ENCODE results near the gene PDE9A. TPM values are rescaled to one million over a fixed set of nuclear protein-coding genes. Genes with fewer than 3 reads are reported as not detected.
"Not testable (repeated sequence)": the region's sequence is repeated elsewhere in the genome, so short reads cannot be mapped to it uniquely, and the experiment has no call there.

Gene PDE9A
- total RNA-seq, 5 donors from 2014 or later (not counting 1 experiment from before 2014, with no cell fraction given): 11.5 to 18.3 (median 16.1) TPM

DNA sequence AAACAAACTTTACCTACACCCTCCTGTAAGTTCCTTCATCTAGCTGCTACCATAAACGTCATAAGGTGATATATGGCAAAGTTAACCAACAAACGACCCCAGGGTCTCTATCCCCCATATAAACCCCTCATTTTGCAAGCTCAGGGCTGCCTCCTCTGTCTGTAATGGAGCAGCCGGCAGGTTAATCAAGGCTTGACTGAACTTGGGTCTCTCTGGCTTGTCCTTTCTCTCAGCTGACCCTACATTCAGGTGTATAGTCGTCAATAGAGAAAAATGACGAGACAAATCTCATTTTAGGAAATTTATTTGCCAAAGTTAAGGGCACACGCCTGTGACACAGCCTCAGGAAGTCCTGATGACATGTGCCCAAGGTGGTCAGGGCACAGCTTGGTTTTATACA lies 158.5 kb downstream of the PDE9A start:
- Mint-ChIP-seq H3K36me3 (no peaks in the 10 kb centered on the region), H3K27ac (no peak overlapping the region), H3K4me1 (peaks cover 0 to 1% (median 0%) of the 10 kb centered on the region in 3 donors), H3K4me3 (no peak overlapping the region), H3K9me3 (no peaks in the 10 kb centered on the region), H3K27me3 (peaks cover 0 to 2% of the 10 kb centered on the region in 2 donors)
- 50% methylated on average over 1 of the region's 6 CpGs for WGBS (ENCODE audit: insufficient coverage)
- H3K27me3 ChIP-seq (replicated peaks in 1 of 2; ENCODE audit: control insufficient read depth in 2 of 2, extremely low read depth in 1 of 2, insufficient read depth in 2 of 2, low read length in 1 of 2): peaks cover 0 to 9% of the 10 kb centered on the region in 2 experiments
- POLR2A ChIA-PET: no interaction called here
- H3K4me1 ChIP-seq (ENCODE audit: control insufficient read depth in 1 of 2, extremely low read depth in 1 of 2, insufficient read depth in 2 of 2, low read length in 2 of 2): no peaks in the 10 kb centered on the region
- CTCF ChIA-PET: no interaction called here
- no peak overlapping the region for H3K4me3 ChIP-seq (ENCODE audit: control insufficient read depth in 1 of 2, extremely low read depth in 1 of 2, low read length in 1 of 2)
- ATAC-seq (replicated peaks in 1 of 4) (no peak), DNase-seq (no peak)
- H3K36me3 ChIP-seq (ENCODE audit: control insufficient read depth in 2 of 2, extremely low read depth in 1 of 2, insufficient read depth in 1 of 2, low read length in 1 of 2): no peaks in the 10 kb centered on the region
- H3K27ac ChIP-seq (ENCODE audit: low read length): no peak overlapping the region
- no peaks in the 10 kb centered on the region for H3K9me3 ChIP-seq

DNA sequence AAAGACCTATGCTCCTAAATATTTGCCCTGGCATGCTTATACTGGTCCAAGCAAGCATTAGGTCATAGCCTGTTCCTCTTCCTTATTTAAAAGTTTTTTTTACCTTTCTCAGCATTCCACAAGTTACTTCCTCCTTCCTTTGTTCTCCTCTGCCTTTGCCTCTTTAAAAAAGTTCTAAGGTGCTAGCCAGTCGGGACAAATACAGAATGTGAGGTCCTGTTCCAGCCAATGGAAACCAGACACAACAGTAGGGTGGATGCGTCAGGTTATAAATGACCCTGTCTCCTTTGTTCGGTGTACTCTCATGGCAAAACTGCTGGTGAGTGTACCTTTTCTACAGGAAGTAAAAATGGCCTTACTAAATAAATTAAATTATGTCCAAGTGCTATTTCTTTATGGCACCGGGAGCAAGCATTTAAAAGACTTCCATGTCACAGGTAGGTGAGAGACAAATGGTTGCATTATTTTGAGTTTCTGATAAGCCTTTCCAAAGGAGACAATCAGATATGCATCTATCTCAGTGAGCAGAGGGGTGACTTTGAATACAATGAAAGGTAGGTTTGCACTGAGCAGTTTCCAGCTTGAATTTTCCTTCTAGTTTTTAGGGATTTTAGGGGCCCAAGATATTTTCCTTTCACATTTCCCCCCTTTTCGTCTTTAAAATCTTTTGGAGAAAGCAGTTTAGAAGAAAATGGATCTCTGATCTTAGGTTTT lies 159.3 kb downstream of the PDE9A start:
- H3K27me3 ChIP-seq (replicated peaks in 1 of 2; ENCODE audit: control insufficient read depth in 2 of 2, extremely low read depth in 1 of 2, insufficient read depth in 2 of 2, low read length in 1 of 2): peaks cover 0 to 12% of the 10 kb centered on the region in 2 experiments
- H3K36me3 ChIP-seq (ENCODE audit: control insufficient read depth in 2 of 2, extremely low read depth in 1 of 2, insufficient read depth in 1 of 2, low read length in 1 of 2); H3K4me3 ChIP-seq (ENCODE audit: control insufficient read depth in 1 of 2, extremely low read depth in 1 of 2, low read length in 1 of 2); H3K9me3 Mint-ChIP-seq; H3K9me3 ChIP-seq; H3K4me1 ChIP-seq (ENCODE audit: control insufficient read depth in 1 of 2, extremely low read depth in 1 of 2, insufficient read depth in 2 of 2, low read length in 2 of 2); ATAC-seq (replicated peaks in 1 of 4); H3K27ac ChIP-seq (ENCODE audit: low read length); H3K4me1 Mint-ChIP-seq; H3K27me3 Mint-ChIP-seq; H3K4me3 Mint-ChIP-seq; DNase-seq; H3K36me3 Mint-ChIP-seq; POLR2A ChIA-PET; H3K27ac Mint-ChIP-seq; CTCF ChIA-PET: not testable (repeated sequence)
- no CpG with 5 or more reads among the region's 5 CpGs for WGBS (ENCODE audit: insufficient coverage)

DNA sequence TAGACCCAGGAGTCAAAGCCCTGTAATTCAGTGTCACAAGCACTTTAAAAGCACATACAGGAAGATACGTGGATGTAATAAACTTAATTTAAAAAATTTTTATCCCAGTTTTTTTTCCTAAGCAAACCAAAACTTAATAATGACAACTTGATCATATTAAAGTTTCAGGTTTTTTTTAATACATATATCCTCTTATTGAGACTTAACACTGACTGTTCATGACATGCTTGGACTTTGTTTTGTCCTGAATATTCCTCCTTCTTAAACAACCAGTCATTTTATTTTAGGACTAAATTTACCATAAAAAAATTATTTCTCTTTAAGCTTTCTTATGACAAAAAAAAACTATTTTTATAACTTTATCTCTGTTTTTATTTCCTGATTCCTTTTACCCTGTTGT lies 161.8 kb downstream of the PDE9A start:
- no peak for ATAC-seq (replicated peaks in 1 of 4)
- POLR2A ChIA-PET: no interaction called here

DNA sequence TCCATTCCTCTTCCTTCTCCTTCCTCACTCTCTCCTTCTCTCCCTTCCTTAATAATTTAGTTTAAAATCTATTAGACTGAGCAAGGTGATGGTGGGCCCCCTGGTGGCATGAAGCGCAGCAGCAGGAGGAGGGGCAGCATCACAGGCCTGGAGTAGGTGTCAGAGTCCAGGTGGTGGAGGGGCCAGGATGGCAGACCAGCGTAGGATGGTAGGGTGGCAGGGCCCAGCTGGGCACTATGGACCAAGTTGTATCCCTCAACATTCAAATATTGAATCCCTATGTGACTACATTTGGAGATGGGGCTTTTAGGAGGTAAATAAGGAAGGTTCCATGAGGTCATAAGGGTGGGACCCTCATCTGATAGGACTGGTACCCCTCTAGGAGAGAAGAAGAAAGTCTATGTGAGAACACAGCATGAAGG lies 164.9 kb downstream of the PDE9A start:
- Mint-ChIP-seq H3K27ac (no peak overlapping the region), H3K27me3 (peaks cover 0 to 13% of the 10 kb centered on the region in 2 donors), H3K4me1 (peaks cover 0 to 4% (median 4%) of the 10 kb centered on the region in 3 donors), H3K9me3 (no peaks in the 10 kb centered on the region), H3K36me3 (peaks cover 3% of the 10 kb centered on the region), H3K4me3 (no peak overlapping the region)
- Histone ChIP-seq H3K27me3 (replicated peaks in 1 of 2; ENCODE audit: control insufficient read depth in 2 of 2, extremely low read depth in 1 of 2, insufficient read depth in 2 of 2, low read length in 1 of 2) (peaks cover 0 to 33% of the 10 kb centered on the region in 2 experiments), H3K27ac (ENCODE audit: low read length) (no peak overlapping the region), H3K9me3 (no peaks in the 10 kb centered on the region), H3K36me3 (ENCODE audit: control insufficient read depth in 2 of 2, extremely low read depth in 1 of 2, insufficient read depth in 1 of 2, low read length in 1 of 2) (no peaks in the 10 kb centered on the region), H3K4me3 (ENCODE audit: control insufficient read depth in 1 of 2, extremely low read depth in 1 of 2, low read length in 1 of 2) (no peak overlapping the region), H3K4me1 (ENCODE audit: control insufficient read depth in 1 of 2, extremely low read depth in 1 of 2, insufficient read depth in 2 of 2, low read length in 2 of 2) (no peaks in the 10 kb centered on the region)
- peak; percentile 69 to 86 (median 78) for ATAC-seq (replicated peaks in 1 of 4)
- CTCF ChIA-PET: interaction anchor here in 1 of 2 donors (0.6 to 0.8 kb wide), 2 partner anchors 215 to 224 kb away, joined by 3 to 5 read pairs; no protein-coding TSS in a partner anchor
- no CpG with 5 or more reads among the region's 2 CpGs for WGBS (ENCODE audit: insufficient coverage)
- DNase-seq: peak; percentile 26 to 76 (median 54)
- POLR2A ChIA-PET: no interaction called here

More for the DNA sequence above, 161.8 kb downstream of the PDE9A start:
- Histone ChIP-seq H3K4me1 (ENCODE audit: control insufficient read depth in 1 of 2, extremely low read depth in 1 of 2, insufficient read depth in 2 of 2, low read length in 2 of 2) (no peaks in the 10 kb centered on the region), H3K4me3 (ENCODE audit: control insufficient read depth in 1 of 2, extremely low read depth in 1 of 2, low read length in 1 of 2) (no peak overlapping the region), H3K9me3 (no peaks in the 10 kb centered on the region), H3K27me3 (replicated peaks in 1 of 2; ENCODE audit: control insufficient read depth in 2 of 2, extremely low read depth in 1 of 2, insufficient read depth in 2 of 2, low read length in 1 of 2) (peaks cover 0 to 25% of the 10 kb centered on the region in 2 experiments), H3K27ac (ENCODE audit: low read length) (no peak overlapping the region), H3K36me3 (ENCODE audit: control insufficient read depth in 2 of 2, extremely low read depth in 1 of 2, insufficient read depth in 1 of 2, low read length in 1 of 2) (no peaks in the 10 kb centered on the region)
- DNase-seq: no peak
- CTCF ChIA-PET: interaction anchor here in 1 of 2 donors (0.7 kb wide), 1 partner anchor 19 kb away, joined by 4 read pairs; no protein-coding TSS in a partner anchor
- H3K9me3 Mint-ChIP-seq: no peaks in the 10 kb centered on the region
- H3K4me1 Mint-ChIP-seq: peaks cover 0 to 5% (median 4%) of the 10 kb centered on the region in 3 donors
- H3K27ac Mint-ChIP-seq: no peak overlapping the region
- no peaks in the 10 kb centered on the region for H3K36me3 Mint-ChIP-seq
- H3K4me3 Mint-ChIP-seq: no peak overlapping the region
- peaks cover 0 to 4% of the 10 kb centered on the region in 2 donors for H3K27me3 Mint-ChIP-seq
- no CpG with 5 or more reads among the region's 1 CpG for WGBS (ENCODE audit: insufficient coverage)

DNA sequence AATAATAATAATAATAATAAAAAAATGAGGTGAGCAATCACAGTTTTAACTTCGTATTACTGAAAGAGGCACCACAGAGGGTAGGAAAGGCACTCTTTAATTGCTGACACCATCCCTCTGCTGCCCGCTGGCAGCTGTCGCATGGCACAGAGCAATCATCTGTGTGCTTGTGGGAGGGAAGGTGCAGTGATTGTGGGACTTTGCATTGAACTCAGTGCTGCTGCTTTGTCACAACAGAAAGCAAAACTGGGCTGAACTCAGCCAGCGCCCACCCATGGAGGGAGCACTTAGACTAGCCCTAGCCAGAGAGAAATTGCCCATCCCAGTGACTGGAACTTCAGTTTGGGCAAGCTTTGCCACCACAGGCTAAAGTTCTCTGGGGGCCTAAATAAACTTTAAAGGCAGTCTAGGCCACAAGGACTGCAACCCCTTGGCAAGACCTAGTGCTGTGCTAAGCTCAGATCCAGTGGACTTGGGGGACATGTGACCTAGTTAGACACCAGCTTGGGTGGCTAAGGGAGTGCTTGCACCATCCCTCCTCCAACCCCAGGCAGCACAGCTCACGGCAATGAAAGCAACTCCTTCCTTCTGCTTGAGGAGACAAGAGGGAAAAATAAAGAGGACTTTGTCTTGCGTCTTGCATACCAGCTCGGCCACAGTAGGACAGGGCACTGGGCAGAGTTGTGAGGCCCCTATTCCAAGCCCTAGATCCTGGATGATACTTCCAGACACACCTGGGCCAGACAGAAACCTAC lies 166.6 kb downstream of the PDE9A start:
- WGBS (ENCODE audit: insufficient coverage): 95% methylated on average over 4 of the region's 7 CpGs
- Mint-ChIP-seq H3K27ac (no peak overlapping the region), H3K36me3 (peaks cover 3% of the 10 kb centered on the region), H3K27me3 (peaks cover 4 to 18% of the 10 kb centered on the region in 2 donors), H3K4me3 (no peak overlapping the region), H3K4me1 (peaks cover 0 to 8% (median 7%) of the 10 kb centered on the region in 3 donors), H3K9me3 (no peaks in the 10 kb centered on the region)
- Histone ChIP-seq H3K4me1 (ENCODE audit: control insufficient read depth in 1 of 2, extremely low read depth in 1 of 2, insufficient read depth in 2 of 2, low read length in 2 of 2) (no peaks in the 10 kb centered on the region), H3K27ac (ENCODE audit: low read length) (no peak overlapping the region), H3K9me3 (no peaks in the 10 kb centered on the region), H3K36me3 (ENCODE audit: control insufficient read depth in 2 of 2, extremely low read depth in 1 of 2, insufficient read depth in 1 of 2, low read length in 1 of 2) (no peaks in the 10 kb centered on the region), H3K27me3 (replicated peaks in 1 of 2; ENCODE audit: control insufficient read depth in 2 of 2, extremely low read depth in 1 of 2, insufficient read depth in 2 of 2, low read length in 1 of 2) (peaks cover 0 to 35% of the 10 kb centered on the region in 2 experiments), H3K4me3 (ENCODE audit: control insufficient read depth in 1 of 2, extremely low read depth in 1 of 2, low read length in 1 of 2) (no peak overlapping the region)
- DNase-seq: no peak
- POLR2A ChIA-PET: no interaction called here
- CTCF ChIA-PET: interaction anchor here in 1 of 2 donors (0.6 kb wide), 1 partner anchor 222 kb away, joined by 3 read pairs; no protein-coding TSS in a partner anchor
- no peak for ATAC-seq (replicated peaks in 1 of 4)

DNA sequence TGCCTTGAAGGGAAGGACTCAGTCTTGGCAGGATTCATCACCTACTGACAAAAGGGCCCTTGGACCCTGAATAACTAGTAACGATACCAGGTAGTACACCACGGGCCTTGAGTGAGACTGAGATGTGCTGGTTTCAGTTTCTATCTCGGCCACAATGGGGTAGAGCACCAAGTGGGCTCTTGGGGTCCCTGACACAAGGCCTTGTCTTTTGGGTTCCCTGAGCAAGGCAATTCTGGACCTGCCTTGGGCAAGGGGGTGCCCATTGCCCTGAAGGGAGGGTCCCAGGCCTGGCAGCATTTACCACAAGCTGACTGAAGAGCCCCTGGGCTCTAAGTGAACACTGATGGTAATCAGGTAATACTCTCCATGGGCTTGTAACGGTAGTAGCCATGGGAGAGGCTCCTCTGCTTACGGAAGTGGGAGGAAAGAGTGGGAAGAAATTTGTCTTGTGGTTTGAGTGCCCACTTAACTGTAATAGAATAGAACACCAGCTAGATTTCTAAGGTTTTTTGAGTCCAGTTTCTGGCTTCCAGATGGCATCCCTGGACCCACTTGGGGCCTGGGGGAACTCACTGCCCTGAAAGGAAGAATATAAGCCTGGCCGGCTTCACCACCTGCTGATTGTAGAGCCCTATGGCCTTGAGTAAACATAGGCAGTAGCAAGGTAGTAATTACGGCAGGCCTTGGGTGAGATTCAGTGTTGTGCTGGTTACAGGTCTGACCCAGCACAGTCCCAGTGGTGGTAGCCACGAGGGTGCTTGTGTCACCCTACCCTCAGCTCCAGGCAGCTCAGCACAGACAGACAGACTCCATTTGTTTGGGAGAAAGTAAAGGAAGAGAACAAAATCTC lies 167.4 kb downstream of the PDE9A start:
- Histone ChIP-seq H3K9me3 (no peaks in the 10 kb centered on the region), H3K4me3 (ENCODE audit: control insufficient read depth in 1 of 2, extremely low read depth in 1 of 2, low read length in 1 of 2) (no peak overlapping the region), H3K36me3 (ENCODE audit: control insufficient read depth in 2 of 2, extremely low read depth in 1 of 2, insufficient read depth in 1 of 2, low read length in 1 of 2) (no peaks in the 10 kb centered on the region), H3K4me1 (ENCODE audit: control insufficient read depth in 1 of 2, extremely low read depth in 1 of 2, insufficient read depth in 2 of 2, low read length in 2 of 2) (no peaks in the 10 kb centered on the region), H3K27ac (ENCODE audit: low read length) (no peak overlapping the region), H3K27me3 (replicated peaks in 1 of 2; ENCODE audit: control insufficient read depth in 2 of 2, extremely low read depth in 1 of 2, insufficient read depth in 2 of 2, low read length in 1 of 2) (peaks cover 0 to 35% of the 10 kb centered on the region in 2 experiments)
- Mint-ChIP-seq H3K4me1 (peaks cover 0 to 10% (median 7%) of the 10 kb centered on the region in 3 donors), H3K27me3 (peaks cover 11 to 26% of the 10 kb centered on the region in 2 donors), H3K9me3 (no peaks in the 10 kb centered on the region), H3K36me3 (peaks cover 3% of the 10 kb centered on the region), H3K27ac (no peak overlapping the region), H3K4me3 (no peak overlapping the region)
- 74% methylated on average over 6 of the region's 8 CpGs for WGBS (ENCODE audit: insufficient coverage)
- ATAC-seq (replicated peaks in 1 of 4) (no peak), DNase-seq (no peak)
- ChIA-PET POLR2A (no interaction called here), CTCF (interaction anchor here in 1 of 2 donors (0.8 kb wide), 1 partner anchor 13 kb away, joined by 4 read pairs; no protein-coding TSS in a partner anchor)

Measured in T-cell (primary cell).